ENCODE results near the gene BICRAL. TPM values are rescaled to one million over a fixed set of nuclear protein-coding genes. Genes with fewer than 3 reads are reported as not detected.
"Not testable (repeated sequence)": the region's sequence is repeated elsewhere in the genome, so short reads cannot be mapped to it uniquely, and the experiment has no call there.

BICRAL gene
- total RNA-seq, 2 experiments from 2014 or later, result 12.1 to 12.6 TPM

GRCh38 chr6:42758756-42759430, 23.0 kb upstream of the BICRAL start:
- ChIA-PET POLR2A (no interaction called here), CTCF (no interaction called here)

- CTCF ChIA-PET, result interaction anchor here (0.5 kb wide), 1 partner anchor 1578 kb away, joined by 3 read pairs; no protein-coding TSS in a partner anchor
These were observed 20.4 kb upstream of the BICRAL start for GRCh38 chr6:42761287-42762067.

GRCh38 chr6:42762426-42762859, 19.4 kb upstream of the BICRAL start:
- CTCF ChIA-PET, result interaction anchor here (0.9 to 1.0 kb wide), 2 partner anchors 15 to 23 kb away, joined by 3 to 4 read pairs; no protein-coding TSS in a partner anchor
- POLR2A ChIA-PET, result interaction anchor here (0.6 to 0.7 kb wide), 2 partner anchors 9 to 110 kb away, joined by 4 read pairs; no protein-coding TSS in a partner anchor

More at GRCh38 chr6:42761287-42762067, 20.4 kb upstream of the BICRAL start:
- POLR2A ChIA-PET, result interaction anchor here (0.6 to 0.7 kb wide), 2 partner anchors 10 to 13 kb away, joined by 4 read pairs; no protein-coding TSS in a partner anchor

GRCh38 chr6:42762950-42763349, 18.9 kb upstream of the BICRAL start:
- ChIA-PET CTCF (interaction anchor here (0.9 to 1.0 kb wide), 2 partner anchors 15 to 23 kb away, joined by 3 to 4 read pairs; no protein-coding TSS in a partner anchor), POLR2A (interaction anchor here (0.6 kb wide), 1 partner anchor 110 kb away, joined by 4 read pairs; no protein-coding TSS in a partner anchor)

GRCh38 chr6:42764911-42765648, 16.8 kb upstream of the BICRAL start:
- ChIA-PET POLR2A (no interaction called here), CTCF (interaction anchor here (1.0 to 1.9 kb wide), 2 partner anchors 18 to 39 kb away, joined by 3 to 4 read pairs; no protein-coding TSS in a partner anchor)

- ChIA-PET CTCF (interaction anchor here (0.9 to 1.9 kb wide), 2 partner anchors 19 to 21 kb away, joined by 3 to 4 read pairs; no protein-coding TSS in a partner anchor), POLR2A (interaction anchor here (0.7 kb wide), 1 partner anchor 11 kb away, joined by 5 read pairs; no protein-coding TSS in a partner anchor)
These were observed 15.6 kb upstream of the BICRAL start for GRCh38 chr6:42766163-42766670.

- CTCF ChIA-PET, result interaction anchor here (0.9 to 1.0 kb wide), 2 partner anchors 18 to 49 kb away, joined by 3 read pairs; no protein-coding TSS in a partner anchor
These were observed 12.8 kb upstream of the BICRAL start for GRCh38 chr6:42769051-42769450.

GRCh38 chr6:42769836-42770235, 12.0 kb upstream of the BICRAL start:
- POLR2A ChIA-PET, result interaction anchor here (2.5 to 5.3 kb wide), 3 partner anchors 12 to 24 kb away, joined by 9 to 48 read pairs (median 27); partner anchors contain the start of genes BICRAL and TBCC
- CTCF ChIA-PET, result interaction anchor here (1.0 to 2.8 kb wide), 3 partner anchors 18 to 43 kb away, joined by 3 to 11 read pairs (median 3); partner anchors contain the start of gene TBCC

More at GRCh38 chr6:42769051-42769450, 12.8 kb upstream of the BICRAL start:
- POLR2A ChIA-PET, result interaction anchor here (0.5 to 5.3 kb wide), 4 partner anchors 13 to 844 kb away, joined by 4 to 48 read pairs (median 18); partner anchors contain the start of genes BICRAL and TBCC

GRCh38 chr6:42771741-42772100, 10.1 kb upstream of the BICRAL start:
- ChIA-PET CTCF (interaction anchor here (0.8 to 2.8 kb wide), 2 partner anchors 11 to 25 kb away, joined by 3 to 11 read pairs; partner anchors contain the start of gene TBCC), POLR2A (interaction anchor here (1.1 to 5.3 kb wide), 4 partner anchors 10 to 108 kb away, joined by 4 to 48 read pairs (median 16); partner anchors contain the start of genes BICRAL, RPL7L1 and TBCC)

- ChIA-PET CTCF (no interaction called here), POLR2A (no interaction called here)
These were observed 7.7 kb upstream of the BICRAL start for GRCh38 chr6:42774201-42774600.

GRCh38 chr6:42774821-42775487, 6.9 kb upstream of the BICRAL start:
- CTCF ChIA-PET, result not testable (repeated sequence)
- POLR2A ChIA-PET, result interaction anchor here (0.9 kb wide), 1 partner anchor 28 kb away, joined by 5 read pairs; no protein-coding TSS in a partner anchor

- ChIA-PET POLR2A (no interaction called here), CTCF (no interaction called here)
These were observed 4.6 kb upstream of the BICRAL start for GRCh38 chr6:42777126-42777822.

GRCh38 chr6:42778122-42778521, 3.7 kb upstream of the BICRAL start:
- ChIA-PET CTCF (no interaction called here), POLR2A (interaction anchor here (0.5 to 0.6 kb wide), 2 partner anchors 167 to 417 kb away, joined by 3 to 5 read pairs; no protein-coding TSS in a partner anchor)

- ChIA-PET CTCF (no interaction called here), POLR2A (no interaction called here)
These were observed 2.3 kb upstream of the BICRAL start for GRCh38 chr6:42779521-42779920.

- ChIA-PET CTCF (interaction anchor here (2.0 kb wide), 1 partner anchor 36 kb away, joined by 9 read pairs; the partner anchor contains the start of gene TBCC), POLR2A (interaction anchor here (0.6 to 3.9 kb wide), 8 partner anchors 8 to 224 kb away, joined by 3 to 67 read pairs (median 4); partner anchors contain the start of genes CNPY3 and TBCC)
These were observed 381 bp upstream of the BICRAL start for GRCh38 chr6:42781546-42781795.

GRCh38 chr6:42782689-42783176, 881 bp downstream of the BICRAL start:
- CTCF ChIA-PET, result interaction anchor here (0.7 to 2.0 kb wide), 2 partner anchors 11 to 37 kb away, joined by 3 to 9 read pairs; partner anchors contain the start of gene TBCC
- POLR2A ChIA-PET, result interaction anchor here (0.5 to 3.9 kb wide), 7 partner anchors 13 to 443 kb away, joined by 3 to 67 read pairs (median 7); partner anchors contain the start of genes RPL7L1, TBCC and UBR2

Data from activated CD8-positive, alpha-beta memory T cell treated with anti-CD3 and anti-CD28 coated beads for 36 hours (primary cell).